ENCODE measurements around the gene GGA1.

GGA1 gene

DNA sequence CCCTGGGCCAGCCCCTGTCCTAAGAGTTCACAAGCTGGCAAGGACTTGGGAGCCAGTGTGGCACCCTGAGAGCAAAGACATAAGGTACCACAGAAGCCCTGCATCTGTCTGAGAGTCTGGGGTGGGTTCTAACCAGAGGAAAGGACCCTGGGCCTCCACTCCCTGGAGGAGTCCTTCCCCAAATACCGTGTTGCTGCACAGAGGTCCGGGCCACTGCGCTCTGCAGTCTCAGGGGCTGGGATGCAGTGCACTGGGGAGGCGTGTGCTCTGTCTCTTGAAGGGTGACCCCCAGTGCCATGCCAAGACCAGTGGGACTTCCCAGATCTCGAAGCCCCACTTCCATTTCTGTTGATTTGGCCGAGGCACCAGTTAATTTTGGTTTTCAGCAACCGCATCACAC lies 26.5 kb downstream of the GGA1 start:
- no peak for DNase-seq
- no peak for TF ChIP-seq POLR2A (IDR thresholded peaks at IDR 0.05; ENCODE audit: low read length)
- TF ChIP-seq GATA1 (IDR thresholded peaks at IDR 0.05; ENCODE audit: low read depth, low read length), result no peak

DNA sequence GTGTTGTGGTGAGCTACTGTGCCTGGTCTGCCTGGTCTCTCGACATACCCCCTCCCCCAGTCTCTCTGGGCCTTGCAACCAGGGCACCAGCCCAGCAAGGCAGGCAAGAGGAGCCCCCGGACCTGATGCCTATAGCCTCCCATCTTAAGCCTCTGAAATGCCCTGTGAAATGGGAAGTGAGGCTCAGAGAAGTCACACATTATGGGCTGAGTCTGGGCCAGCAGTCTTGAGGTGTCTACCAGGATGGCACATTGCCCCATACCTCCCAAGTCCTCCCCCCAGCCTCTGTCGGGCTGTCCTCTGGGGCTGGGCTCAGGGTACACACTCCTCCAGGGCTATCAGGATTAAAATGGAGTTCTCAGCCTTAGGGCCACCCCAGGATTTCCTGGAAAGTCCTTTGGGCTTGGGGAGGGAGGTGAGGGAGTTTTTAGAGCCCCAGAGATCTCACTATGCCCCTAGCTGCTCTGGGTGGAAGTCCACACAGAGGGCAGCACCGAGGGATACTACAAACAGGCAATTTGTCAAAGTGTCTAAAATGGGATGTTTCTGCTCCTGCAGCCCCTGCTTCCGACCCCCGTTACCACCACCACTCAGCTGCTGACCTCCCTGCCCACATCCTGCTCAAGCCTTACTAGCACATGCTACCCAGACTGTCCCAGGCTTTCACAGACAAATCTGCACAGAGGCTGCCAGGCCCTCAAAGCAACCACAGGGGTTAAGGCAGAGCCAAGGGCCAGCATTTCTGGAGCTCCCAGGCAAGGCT lies 27.7 kb downstream of the GGA1 start:
- TF ChIP-seq POLR2A (IDR thresholded peaks at IDR 0.05; ENCODE audit: low read length) (no peak), GATA1 (IDR thresholded peaks at IDR 0.05; ENCODE audit: low read depth, low read length) (no peak)
- peak in 1 of 2 experiments; percentile 15 for DNase-seq

DNA sequence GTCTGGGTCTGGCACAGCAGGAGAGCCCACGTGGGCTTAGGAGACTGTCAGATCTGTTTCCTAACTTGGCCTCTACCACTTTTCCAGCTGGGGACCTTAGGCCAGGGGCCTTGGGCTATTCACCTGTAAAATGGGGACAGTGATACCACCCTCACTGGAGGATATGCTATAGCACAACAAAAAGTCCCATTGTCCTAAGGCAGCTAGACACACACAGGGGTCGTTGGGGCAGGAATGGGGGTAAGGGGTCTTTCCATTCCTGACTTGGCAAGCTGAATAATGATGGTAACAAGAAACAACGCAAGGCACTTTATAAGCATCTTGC lies 28.3 kb downstream of the GGA1 start:
- no peak for DNase-seq
- TF ChIP-seq GATA1 (IDR thresholded peaks at IDR 0.05; ENCODE audit: low read depth, low read length), result no peak
- no peak for TF ChIP-seq POLR2A (IDR thresholded peaks at IDR 0.05; ENCODE audit: low read length)

DNA sequence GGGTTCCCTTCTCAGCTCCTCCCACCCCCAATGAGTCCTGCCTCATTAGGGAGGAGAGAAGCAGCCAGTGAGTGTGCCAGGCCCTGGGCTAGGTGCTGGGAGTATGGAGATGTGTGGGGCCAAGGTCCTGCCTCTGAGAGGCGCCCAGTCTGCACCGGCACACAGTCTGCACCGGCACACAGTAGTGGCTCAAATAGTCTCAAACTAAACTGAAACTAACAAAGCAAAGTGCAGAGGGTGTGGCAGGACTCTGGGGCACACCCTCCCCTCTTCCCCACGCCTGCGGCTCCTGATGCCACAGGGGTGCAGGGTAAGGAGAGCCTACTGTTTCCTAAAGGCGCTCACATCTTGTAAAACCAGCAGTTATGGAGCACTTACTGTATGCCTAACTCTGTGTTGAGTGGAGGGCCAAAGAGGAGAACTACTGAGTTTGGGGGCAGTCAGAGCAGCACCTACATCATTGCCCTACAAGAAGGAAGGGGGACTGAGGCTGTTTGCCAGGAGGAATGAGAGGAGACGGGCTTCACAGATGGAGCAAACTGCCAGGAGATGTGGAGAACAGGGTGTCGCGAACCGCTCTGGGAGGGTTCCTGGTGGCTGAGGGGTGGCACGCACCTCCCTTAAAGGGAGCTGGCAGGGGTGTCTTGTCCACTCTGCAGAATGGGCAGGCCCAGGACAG lies 29.9 kb downstream of the GGA1 start:
- TF ChIP-seq GATA1 (IDR thresholded peaks at IDR 0.05; ENCODE audit: low read depth, low read length) (no peak), POLR2A (IDR thresholded peaks at IDR 0.05; ENCODE audit: low read length) (peak; percentile 7)
- peak; percentile 61 to 69 for DNase-seq

DNA sequence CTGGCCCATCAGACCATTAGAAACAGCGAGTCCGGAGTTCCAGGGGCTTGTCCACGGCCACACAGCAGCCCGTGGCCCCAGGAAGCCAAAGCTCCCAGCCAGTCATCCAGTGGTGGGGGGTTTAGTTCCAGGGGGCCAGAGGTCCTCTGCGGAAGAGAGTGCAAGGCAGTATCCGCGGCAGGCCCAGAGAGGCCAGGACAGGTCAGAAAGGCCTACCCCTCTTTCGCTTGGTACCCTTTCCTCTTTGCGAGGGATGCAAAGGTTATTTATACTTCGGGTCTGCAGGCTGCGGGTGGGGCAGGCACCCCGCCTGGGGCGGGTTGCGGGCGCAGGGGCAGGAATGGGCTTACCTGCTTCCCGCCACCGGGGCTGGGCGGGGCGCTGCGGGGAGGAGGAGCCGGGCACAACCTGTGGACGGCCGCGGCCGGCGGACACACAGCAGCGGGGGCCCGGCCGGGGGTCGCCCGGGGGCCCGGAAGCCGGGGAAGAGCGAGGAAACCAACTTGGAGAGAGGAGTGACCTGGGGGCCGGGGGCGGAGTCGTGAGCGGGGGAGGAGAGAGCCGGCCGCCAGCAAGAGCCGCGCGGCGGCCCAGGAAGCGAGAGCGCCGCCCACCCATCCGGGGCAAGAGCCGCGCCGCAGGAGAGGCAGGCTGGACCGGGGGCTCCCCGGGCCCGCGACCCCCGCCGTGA lies 30.6 kb downstream of the GGA1 start, which contains the start of gene SH3BP1:
TSS of gene SH3BP1 (plus strand) at position 600 of the 691 bp plus-strand sequence. CDS start 119 bp downstream, outside the sequence.
- DNase-seq, result peak; percentile 41 to 62
- TF ChIP-seq GATA1 (IDR thresholded peaks at IDR 0.05; ENCODE audit: low read depth, low read length) (no peak), POLR2A (IDR thresholded peaks at IDR 0.05; ENCODE audit: low read length) (no peak)

DNA sequence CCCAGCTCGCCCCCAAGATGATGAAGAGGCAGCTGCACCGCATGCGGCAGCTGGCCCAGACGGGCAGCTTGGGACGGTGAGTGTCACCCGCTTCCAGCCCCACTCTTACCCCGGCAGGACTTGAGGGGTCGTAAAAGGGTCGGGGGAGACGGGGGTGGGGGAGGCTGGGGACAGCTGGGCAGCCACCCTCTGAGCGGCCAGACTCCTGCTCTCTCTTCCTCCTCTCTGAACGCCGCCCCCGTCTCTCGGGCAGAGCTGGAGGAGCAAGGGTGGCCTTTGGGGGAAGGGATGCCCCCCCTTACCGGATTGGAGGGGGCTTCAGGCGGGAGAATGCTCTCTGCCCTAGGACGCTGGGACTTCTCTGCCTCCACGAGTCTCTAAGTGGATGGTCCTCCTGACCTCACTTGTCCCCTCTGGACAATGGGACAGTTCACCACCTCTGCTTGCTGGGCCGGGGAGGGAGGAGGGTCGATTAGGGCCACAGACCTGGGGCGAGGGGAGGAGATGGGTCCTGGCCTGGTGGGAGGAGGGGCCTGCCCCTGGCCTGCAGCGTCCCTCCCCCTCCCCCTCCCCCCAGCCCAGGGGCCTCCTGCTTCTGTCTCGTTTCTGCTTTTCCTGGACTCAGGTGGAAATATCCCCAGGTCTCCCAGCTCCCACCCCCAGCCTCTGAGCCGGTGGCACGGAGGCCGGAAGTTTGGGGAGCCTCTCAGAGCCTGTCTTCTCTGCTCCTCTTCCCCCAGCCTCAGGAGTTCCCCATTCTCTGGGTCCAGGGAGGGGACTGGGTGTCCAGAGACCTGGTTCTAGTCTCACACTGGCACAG lies 31.3 kb downstream of the GGA1 start:
- no peak for DNase-seq
- no peak for TF ChIP-seq POLR2A (IDR thresholded peaks at IDR 0.05; ENCODE audit: low read length)
- TF ChIP-seq GATA1 (IDR thresholded peaks at IDR 0.05; ENCODE audit: low read depth, low read length), result no peak

DNA sequence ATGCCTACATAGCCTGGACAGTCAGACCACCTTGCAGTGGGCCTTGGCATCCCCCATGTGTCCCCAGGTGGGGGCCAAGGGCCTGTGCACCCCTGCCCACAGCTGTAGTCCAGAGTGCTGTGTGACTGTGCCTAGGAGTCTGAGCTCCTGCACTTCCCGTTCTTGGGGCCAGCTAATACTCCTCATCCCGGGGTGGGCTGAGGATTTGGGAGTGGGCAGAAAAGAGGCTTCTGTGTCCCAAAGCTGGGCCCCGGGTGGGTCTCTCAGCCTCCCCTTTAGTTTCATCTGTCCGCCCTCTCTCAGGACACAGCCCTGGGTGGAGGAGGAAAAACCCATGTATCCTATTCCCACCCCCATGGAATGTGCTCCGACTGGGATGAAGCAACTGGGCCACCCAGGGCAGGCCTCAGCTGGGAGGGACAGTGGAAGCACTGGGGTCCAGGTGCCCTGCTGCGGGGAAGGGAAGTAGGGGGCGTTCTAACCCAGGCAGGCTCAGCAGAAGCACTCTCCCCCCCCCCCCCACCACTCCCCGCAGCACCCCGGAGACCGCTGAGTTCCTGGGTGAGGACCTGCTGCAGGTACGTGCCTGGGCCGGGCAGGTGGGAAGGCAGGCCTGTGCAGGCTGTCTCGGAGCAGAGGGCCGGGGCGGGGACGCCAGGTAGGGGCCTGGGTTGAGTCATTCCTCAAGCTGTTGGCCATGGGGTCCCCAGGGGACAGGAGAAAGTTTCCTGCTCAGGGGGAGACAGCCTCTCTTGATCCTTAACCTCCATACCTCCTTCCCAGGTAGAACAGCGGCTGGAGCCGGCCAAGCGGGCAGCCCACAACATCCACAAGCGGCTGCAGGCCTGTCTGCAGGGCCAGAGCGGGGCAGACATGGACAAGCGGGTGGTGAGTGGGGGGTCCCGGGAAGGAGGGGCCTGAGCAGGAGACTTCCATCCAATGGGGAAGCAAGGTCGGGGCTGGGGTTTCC lies 32.2 kb downstream of the GGA1 start:
- TF ChIP-seq GATA1 (IDR thresholded peaks at IDR 0.05; ENCODE audit: low read depth, low read length) (no peak), POLR2A (IDR thresholded peaks at IDR 0.05; ENCODE audit: low read length) (no peak)
- DNase-seq, result no peak

DNA sequence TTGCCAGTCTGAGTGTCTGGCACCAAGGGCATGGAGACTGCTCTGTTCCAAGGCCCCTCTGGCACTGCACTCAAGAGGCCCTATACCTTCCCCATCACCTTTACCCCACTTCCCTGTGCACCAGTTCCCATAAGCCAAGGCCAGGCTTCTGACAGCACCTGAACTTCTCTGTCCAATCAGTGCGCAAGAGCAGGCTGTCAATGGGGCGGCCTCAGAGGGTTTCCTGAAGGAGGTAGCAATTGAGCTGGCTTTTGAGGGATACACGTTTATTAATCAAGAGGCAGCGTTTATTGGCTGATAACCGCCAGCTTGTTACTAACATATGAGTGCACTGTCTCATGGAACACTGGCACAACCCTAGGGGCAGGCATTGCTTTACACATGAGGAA lies 32.9 kb downstream of the GGA1 start:
- no peak for TF ChIP-seq GATA1 (IDR thresholded peaks at IDR 0.05; ENCODE audit: low read depth, low read length)
- no peak for TF ChIP-seq POLR2A (IDR thresholded peaks at IDR 0.05; ENCODE audit: low read length)
- no peak for DNase-seq

DNA sequence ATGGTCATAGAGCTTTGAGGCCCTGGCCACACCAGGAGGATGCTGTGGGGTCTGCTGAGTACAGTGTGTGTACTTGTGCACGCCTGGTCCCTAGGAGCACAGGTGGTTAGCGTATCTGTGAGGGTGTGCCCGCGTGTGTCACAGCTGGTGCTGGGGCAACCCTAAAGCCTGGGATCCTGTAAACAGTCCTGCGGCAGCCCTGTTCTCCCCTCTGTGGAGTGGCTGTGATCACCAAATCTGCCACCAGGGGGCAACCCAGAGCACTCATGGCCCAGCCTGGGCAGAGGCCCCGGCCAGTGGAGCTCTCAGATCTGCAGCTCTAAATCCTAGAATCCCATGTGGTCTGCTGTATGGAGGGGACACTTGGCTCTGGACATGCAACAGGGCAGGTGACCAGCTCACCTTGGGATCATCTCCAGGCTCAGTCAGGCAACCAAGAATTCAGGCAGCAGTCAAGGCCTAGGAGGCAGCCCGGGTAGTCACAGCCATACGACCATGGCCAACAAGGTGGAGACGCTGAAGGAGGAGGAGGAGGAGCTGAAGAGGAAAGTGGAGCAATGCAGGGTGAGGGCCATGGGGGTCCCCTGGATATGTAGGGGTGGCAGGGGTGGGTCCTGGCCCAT lies 34.7 kb downstream of the GGA1 start:
- DNase-seq, result peak; percentile 70 to 87
- TF ChIP-seq GATA1 (IDR thresholded peaks at IDR 0.05; ENCODE audit: low read depth, low read length), result no peak

DNA sequence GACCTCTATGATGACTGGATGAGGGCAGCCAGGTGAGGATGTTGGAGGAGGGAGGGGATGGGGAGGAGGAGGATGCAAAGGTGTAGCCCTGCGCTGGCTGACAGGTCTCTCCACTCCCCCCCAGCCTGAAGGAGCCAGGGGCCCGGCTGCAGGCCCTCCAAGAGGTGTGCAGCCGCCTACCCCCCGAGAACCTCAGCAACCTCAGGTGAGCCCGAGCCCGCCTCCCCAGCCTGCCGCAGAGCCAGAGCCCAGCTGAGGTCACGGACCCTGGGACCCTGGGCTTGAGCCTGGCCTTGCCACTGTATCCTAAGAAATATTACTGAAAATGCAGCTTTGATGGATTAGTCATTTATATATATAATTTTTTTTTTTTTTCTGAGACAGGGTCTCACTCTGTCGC lies 38.7 kb downstream of the GGA1 start:
- TF ChIP-seq GATA1 (IDR thresholded peaks at IDR 0.05; ENCODE audit: low read depth, low read length), result no peak
- TF ChIP-seq POLR2A (IDR thresholded peaks at IDR 0.05; ENCODE audit: low read length), result no peak
- no peak for DNase-seq

DNA sequence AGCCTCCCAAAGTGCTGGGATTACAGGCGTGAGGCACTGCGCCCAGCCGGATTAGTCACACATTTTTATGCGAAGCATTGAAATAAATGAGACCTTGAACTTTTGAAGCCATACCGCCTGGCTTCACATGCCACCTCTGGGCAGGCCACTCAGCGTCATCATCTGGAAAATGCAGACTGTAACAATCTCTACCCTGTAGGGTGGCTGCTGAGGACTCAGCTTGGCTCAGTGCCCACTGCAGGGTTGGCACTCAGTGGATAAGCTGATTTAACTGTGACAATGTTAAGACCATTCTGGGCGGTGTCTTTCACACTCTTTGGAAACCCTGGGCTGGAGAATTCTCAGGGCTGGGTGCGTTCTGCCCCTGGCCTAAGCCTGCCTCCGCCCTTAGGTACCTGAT lies 39.3 kb downstream of the GGA1 start:
- peak; percentile 54 to 68 for DNase-seq
- TF ChIP-seq GATA1 (IDR thresholded peaks at IDR 0.05; ENCODE audit: low read depth, low read length) (no peak), POLR2A (IDR thresholded peaks at IDR 0.05; ENCODE audit: low read length) (no peak)

DNA sequence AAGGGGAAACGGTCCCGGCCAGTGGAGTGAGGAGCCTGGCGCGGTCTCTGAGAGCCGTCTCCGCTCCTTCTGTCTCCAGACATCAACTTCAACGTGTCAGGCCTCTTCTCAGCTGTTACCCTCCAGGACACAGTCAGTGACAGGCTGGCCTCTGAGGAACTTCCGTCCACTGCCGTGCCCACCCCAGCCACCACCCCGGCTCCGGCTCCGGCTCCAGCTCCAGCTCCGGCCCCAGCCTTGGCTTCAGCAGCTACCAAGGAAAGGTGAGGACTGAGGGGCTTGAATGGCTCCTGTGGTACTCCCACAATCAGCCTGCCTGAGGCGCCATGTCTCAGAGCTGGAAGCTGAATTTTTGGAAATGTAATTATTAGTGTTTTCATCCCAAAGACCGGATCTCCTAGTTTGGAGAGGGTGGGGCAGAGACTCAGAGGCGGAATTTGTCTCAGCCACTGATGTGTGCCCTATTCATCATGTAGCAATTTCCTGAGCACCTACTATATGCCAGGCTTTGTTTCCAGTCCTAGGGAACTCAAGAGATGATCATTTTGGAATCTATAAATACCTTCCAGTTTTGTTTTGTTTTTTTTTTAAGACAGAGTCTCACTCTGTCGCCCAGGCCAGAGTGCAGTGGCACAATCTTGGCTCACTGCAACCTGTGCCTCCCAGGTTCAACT lies 42.0 kb downstream of the GGA1 start:
- no peak for DNase-seq
- TF ChIP-seq POLR2A (IDR thresholded peaks at IDR 0.05; ENCODE audit: low read length) (no peak), GATA1 (IDR thresholded peaks at IDR 0.05; ENCODE audit: low read depth, low read length) (no peak)
